ENCODE measurements around the gene TIAM1. TPM values are rescaled to one million over a fixed set of nuclear protein-coding genes. Genes with fewer than 3 reads are reported as not detected.

The TIAM1 gene
- total RNA-seq, 1 experiment from 2014 or later: 15.2 TPM

DNA sequence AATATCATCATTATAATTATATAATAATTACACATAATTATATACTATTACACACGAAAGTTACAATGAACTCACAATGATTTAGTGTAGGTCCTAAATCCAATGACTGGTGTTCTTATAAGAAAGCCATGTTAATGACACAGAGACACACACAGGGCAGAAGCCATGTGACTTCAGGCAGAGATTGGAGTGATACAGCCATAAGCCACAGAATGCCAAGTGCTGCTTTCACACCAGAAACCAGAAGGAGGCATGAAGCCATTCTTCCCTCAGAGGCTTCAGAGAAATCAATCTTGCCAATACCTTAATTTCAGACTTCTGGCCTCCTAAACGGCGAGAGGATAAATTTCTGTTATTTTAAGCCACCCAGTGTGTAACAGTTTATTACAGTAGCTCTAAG, 158.4 kb downstream of the TIAM1 start:
- Mint-ChIP-seq H3K27ac (ENCODE audit: unreplicated experiment) (no peak overlapping the region), H3K9me3 (ENCODE audit: low read depth, unreplicated experiment) (no peaks in the 10 kb centered on the region), H3K36me3 (ENCODE audit: insufficient read depth, unreplicated experiment) (no peaks in the 10 kb centered on the region), H3K4me1 (ENCODE audit: low read depth, unreplicated experiment) (no peaks in the 10 kb centered on the region), H3K27me3 (ENCODE audit: unreplicated experiment) (no peaks in the 10 kb centered on the region), H3K4me3 (ENCODE audit: low read depth, unreplicated experiment) (no peak overlapping the region)
- TF ChIP-seq CTCF (IDR thresholded peaks at IDR 0.05; ENCODE audit: unreplicated experiment): no peak
- intact Hi-C loops (cut with micrococcal nuclease; ENCODE audit: unreplicated experiment): no loop called here
- DNase-seq: no peak
- no TSS peak for BruUV-seq (replicated peaks)
- CTCF ChIA-PET: no interaction called here

- H3K9me3 Mint-ChIP-seq (ENCODE audit: low read depth, unreplicated experiment): no peaks in the 10 kb centered on the region
- no peak overlapping the region for H3K4me3 Mint-ChIP-seq (ENCODE audit: low read depth, unreplicated experiment)
- DNase-seq: no peak
- BruUV-seq (replicated peaks): no TSS peak
- no peaks in the 10 kb centered on the region for H3K27me3 Mint-ChIP-seq (ENCODE audit: unreplicated experiment)
- CTCF ChIA-PET: no interaction called here
- H3K27ac Mint-ChIP-seq (ENCODE audit: unreplicated experiment): no peak overlapping the region
- intact Hi-C loops (cut with micrococcal nuclease; ENCODE audit: unreplicated experiment): no loop called here
- TF ChIP-seq CTCF (IDR thresholded peaks at IDR 0.05; ENCODE audit: unreplicated experiment): no peak
- no peaks in the 10 kb centered on the region for H3K4me1 Mint-ChIP-seq (ENCODE audit: low read depth, unreplicated experiment)
- H3K36me3 Mint-ChIP-seq (ENCODE audit: insufficient read depth, unreplicated experiment): no peaks in the 10 kb centered on the region
Observed at GRCh38 chr21:31184876-31185275, 159.2 kb downstream of the TIAM1 start.

DNA sequence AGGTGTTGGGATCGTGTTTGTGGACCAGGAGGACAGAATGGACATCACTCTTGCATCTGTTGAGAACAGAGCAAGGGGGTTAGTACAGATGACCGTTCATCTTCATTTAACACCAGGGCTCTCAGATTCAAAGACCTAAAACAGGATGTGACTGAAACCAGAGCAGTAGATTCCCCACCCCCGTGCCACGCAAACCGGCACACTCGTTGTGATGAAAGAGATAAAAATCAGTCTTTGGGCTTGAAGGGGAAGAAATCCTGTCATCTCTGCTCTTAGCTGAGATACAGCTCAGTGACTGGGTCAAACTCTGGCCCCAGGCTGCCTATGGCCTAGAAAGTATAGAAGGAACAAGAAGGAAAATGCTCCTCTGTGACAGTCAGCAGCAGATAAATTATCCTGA, 159.6 kb downstream of the TIAM1 start:
- no peaks in the 10 kb centered on the region for H3K4me1 Mint-ChIP-seq (ENCODE audit: low read depth, unreplicated experiment)
- H3K36me3 Mint-ChIP-seq (ENCODE audit: insufficient read depth, unreplicated experiment): no peaks in the 10 kb centered on the region
- TF ChIP-seq CTCF (IDR thresholded peaks at IDR 0.05; ENCODE audit: unreplicated experiment): no peak
- BruUV-seq (replicated peaks): no TSS peak
- no peak overlapping the region for H3K27ac Mint-ChIP-seq (ENCODE audit: unreplicated experiment)
- intact Hi-C loops (cut with micrococcal nuclease; ENCODE audit: unreplicated experiment): no loop called here
- no peaks in the 10 kb centered on the region for H3K27me3 Mint-ChIP-seq (ENCODE audit: unreplicated experiment)
- no peak for DNase-seq
- no peaks in the 10 kb centered on the region for H3K9me3 Mint-ChIP-seq (ENCODE audit: low read depth, unreplicated experiment)
- CTCF ChIA-PET: no interaction called here
- H3K4me3 Mint-ChIP-seq (ENCODE audit: low read depth, unreplicated experiment): no peak overlapping the region

DNA sequence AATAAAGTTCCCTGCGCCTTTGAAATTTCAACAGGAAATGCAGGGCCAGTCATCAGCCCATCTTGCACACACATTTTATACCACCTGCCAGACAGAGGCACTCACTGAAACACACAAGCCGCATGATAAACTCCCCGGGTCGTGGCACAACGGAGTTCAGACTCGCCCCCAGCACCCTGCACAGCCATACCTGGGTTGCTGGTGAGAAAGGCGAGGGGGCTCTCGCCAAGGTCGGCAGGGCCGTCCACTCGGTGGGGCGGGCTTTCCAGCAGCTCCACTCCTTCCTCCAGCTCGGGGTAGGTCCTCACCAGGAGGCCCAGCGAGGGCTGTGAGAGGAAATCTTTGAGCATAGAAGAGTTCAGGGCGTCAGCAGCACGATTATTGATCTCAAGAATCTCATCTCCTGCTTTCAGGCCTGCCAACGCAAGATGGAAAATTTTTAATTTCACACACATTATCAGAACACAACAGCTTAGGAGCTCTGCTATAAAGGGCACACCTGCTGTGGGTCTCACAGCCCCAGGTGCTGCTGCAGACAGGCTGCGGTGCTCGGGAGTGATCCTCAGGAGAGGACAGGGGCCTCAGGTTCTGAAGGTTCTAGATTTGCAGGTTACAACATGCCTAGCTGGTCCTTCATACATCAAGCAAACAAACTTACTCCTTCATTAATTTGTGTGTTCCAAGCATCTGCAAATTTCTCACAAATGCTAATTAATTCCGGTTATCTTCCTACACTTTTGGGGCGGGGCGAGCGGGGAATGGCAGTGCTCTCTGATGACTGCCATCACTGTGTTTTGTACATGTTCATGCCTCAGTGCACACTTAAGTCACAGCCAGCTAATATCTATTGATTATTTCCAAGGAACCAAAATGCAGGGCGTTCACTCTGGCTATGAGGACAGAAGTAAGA, 161.6 kb downstream of the TIAM1 start:
- H3K36me3 Mint-ChIP-seq (ENCODE audit: insufficient read depth, unreplicated experiment): no peaks in the 10 kb centered on the region
- no peak for TF ChIP-seq CTCF (IDR thresholded peaks at IDR 0.05; ENCODE audit: unreplicated experiment)
- H3K9me3 Mint-ChIP-seq (ENCODE audit: low read depth, unreplicated experiment): no peaks in the 10 kb centered on the region
- intact Hi-C loops (cut with micrococcal nuclease; ENCODE audit: unreplicated experiment): no loop called here
- no peak overlapping the region for H3K4me3 Mint-ChIP-seq (ENCODE audit: low read depth, unreplicated experiment)
- H3K4me1 Mint-ChIP-seq (ENCODE audit: low read depth, unreplicated experiment): no peaks in the 10 kb centered on the region
- H3K27me3 Mint-ChIP-seq (ENCODE audit: unreplicated experiment): no peaks in the 10 kb centered on the region
- no peak overlapping the region for H3K27ac Mint-ChIP-seq (ENCODE audit: unreplicated experiment)
- DNase-seq: no peak
- no TSS peak for BruUV-seq (replicated peaks)
- CTCF ChIA-PET: no interaction called here
